RCC 7860 (cell line): ENCODE measurements around the gene RNF150.
"Not testable (repeated sequence)": the region's sequence is repeated elsewhere in the genome, so short reads cannot be mapped to it uniquely, and the experiment has no call there.

ENCODE experiments used
- DNase-seq: peaks from one replicate; pipeline ENCODE4 v3.0.0-alpha.2; 2015; ENCODE audit warnings: low spot score
- FAIRE-seq: peaks from 2 replicates; lab custom pipeline; 2012; peaks lifted over from hg19 to GRCh38; lab: Jason Lieb, UNC

Gene RNF150

DNA sequence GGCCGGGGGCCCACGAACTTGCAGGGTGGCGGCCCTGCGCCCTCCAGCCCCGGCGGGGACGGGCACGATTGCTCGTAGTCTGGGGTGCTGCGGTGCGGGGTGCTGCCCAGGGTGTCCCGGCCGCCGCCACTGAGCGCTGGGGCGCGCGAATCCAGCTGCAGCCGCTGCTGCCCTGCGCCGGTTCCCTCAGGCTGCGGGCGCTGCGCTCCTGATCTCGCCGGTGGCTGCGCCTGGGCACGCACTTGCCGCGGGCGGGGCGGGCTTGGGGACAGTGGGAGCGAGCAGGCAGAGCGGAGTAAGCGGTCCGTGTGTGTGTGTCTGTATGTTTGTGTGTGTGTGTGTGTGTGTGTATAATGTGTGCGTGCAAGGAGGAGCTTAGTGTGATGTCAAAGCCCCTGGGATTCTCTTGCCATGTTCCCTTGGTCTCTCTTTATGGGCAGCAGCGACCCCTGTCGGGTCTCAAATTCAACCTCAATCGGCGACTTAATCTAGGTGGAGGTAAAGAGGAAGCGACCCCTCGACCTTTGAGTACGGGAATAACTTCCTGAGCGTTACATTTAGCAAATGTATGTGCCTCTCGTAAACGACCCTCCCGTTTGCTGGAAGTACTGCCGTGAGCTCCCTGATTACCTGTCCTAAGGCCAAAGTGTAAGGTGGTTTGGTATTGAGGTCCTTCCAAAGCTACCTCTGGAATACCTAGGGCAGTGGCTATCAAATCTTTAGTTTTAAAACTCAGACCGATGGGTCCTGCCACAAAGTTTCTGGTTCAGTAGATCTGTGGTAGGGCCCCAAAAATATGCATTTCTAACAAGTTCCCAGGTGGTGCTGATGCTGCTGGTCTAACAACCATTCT, at the start of gene RNF150:
Gene RNF150, minus strand, starts transcription at position 324 of the 853 bp plus-strand sequence.
- FAIRE-seq: no peak
- DNase-seq: no peak

DNA sequence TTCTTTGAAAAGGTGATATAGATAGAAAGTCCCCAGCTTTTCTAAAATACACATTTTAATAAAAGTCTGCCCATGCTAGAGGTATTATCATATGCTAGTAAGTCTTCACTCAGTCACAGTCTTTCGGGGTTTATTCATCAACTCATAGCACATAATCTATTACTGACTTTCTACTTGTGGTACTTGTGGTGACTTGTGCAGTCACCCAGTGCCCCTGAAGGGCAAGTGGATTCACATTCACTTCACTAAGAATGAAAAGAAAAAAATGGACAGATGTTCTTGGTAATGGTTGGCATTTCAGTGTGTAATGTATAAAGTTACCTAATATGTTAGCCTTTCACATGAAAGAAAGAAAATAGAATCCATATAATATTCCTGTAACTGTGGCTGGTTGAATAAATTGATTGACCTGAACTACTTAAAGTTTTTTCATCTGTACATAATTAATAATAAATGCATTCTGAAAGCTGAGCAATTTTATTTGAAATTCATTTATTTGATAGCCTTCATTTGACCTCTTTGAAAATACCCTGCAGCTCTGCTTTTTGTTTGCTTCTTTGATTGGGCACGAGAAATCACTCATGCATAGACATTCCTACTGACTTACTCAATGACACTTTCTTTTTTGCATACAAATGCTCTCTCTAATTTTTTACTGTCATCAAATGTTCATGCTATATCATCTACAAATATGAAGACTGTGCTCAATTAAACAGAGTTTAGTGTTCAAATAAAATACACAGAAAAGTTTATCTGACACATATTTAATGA, 47.9 kb upstream of the RNF150 start:
- DNase-seq (peak; percentile 49), FAIRE-seq (peak; percentile 89)

- FAIRE-seq: no peak
- no peak for DNase-seq
Observed at GRCh38 chr4:141179474-141180373, 46.5 kb upstream of the RNF150 start.

- no peak for FAIRE-seq
- no peak for DNase-seq
Observed at GRCh38 chr4:141177171-141177570, 43.9 kb upstream of the RNF150 start.

GRCh38 chr4:141174457-141174856, 41.2 kb upstream of the RNF150 start:
- FAIRE-seq (no peak), DNase-seq (no peak)

GRCh38 chr4:141170671-141171070, 37.4 kb upstream of the RNF150 start:
- DNase-seq: no peak
- no peak for FAIRE-seq

DNA sequence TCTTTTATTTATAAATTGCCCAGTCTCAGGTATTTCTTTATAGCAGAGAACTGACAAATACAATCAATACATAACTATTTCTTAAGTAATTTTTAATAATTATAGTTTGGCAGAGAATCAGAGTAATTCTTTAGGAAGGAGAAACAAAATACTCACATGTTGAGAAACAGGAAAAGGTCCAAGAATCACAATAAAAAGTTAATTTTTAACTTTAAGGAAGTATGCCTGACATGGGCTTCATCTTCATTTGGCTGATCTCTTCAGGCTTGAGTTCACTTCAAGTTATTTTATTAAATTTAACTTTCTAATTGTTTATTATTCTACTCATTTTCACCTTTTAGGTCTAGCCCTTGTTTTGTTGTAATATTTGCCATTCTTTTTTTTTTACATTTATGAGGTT, 36.1 kb upstream of the RNF150 start:
- DNase-seq (no peak), FAIRE-seq (no peak)

GRCh38 chr4:141165001-141165400, 31.7 kb upstream of the RNF150 start:
- not testable (repeated sequence) for FAIRE-seq, DNase-seq

- FAIRE-seq: no peak
Observed at GRCh38 chr4:141159027-141159426, 25.8 kb upstream of the RNF150 start.

DNA sequence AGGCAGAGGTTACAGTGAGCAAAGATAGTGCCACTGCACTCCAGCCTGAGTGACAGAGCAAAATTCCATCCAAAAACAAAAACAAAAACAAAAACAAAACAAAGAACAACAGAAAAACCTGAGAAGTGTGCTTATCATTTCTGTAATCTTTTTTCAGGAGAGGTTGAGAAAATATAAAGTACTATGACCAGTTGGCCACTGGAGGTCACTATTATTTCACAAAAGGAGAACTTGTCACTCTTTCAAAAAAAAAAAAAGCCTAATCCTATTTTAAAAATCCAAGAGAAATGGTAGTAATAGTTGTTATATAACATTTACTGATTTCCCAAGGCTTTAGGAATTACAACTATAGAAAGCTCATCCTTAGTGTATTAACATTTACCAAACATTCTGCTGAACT, 24.9 kb upstream of the RNF150 start:
- peak; percentile 32 for DNase-seq
- FAIRE-seq: peak; percentile 58

More at GRCh38 chr4:141159027-141159426, 25.8 kb upstream of the RNF150 start:
- DNase-seq: no peak

GRCh38 chr4:141155586-141155985, 22.3 kb upstream of the RNF150 start:
- DNase-seq: no peak
- no peak for FAIRE-seq

DNA sequence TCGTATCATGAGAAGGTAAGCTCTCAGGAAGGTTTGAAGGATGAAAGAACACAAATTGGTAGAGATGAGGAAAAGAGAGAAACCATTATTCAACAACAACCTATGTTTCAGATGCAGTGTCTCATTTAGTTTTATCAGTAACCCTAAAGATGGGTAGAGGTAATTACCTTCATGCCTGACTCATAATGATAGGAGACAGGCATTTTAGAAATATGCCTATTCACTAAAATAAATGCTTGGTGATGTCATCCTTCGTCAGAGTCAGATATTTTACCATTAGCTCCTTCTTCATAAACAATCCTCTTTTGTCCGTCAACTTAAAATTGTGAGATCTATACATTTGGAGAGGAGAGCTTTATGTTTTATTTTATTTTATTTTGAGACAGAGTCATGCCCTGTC, 21.5 kb upstream of the RNF150 start:
- no peak for DNase-seq
- FAIRE-seq: no peak

DNA sequence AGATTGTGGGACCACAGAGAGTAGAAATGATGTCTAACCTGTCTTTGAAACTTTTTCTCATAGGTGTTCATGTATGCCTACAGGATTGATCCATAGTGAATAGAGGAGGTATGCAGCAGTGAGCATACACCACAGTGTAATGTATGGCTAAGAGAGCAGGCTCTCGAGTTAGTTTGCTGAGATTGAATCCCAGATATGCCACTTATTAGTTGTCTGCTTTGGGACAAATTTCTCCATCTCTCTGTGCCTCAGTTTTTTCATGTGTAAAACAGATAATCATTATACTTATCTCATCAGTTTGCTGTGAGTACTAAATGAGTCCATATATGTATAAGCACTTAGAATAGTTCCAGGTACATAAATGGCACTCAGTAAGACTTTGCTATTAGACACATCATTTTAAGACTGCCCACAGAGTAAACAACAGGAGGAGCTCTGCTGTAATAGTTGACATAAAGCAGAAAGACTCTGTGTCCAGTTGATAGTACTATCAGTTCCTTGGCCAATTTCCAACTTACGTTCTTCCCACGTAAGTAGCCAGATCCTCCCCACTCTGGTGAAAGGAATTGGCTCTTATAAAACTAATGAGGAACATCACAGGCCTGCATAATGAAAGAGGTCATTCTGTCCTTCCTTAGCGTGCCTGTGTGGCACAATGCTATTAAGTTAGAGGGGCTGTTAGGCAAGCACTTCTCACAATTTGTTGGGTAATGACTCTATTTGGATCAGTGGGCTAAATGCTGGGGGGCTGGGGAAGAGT, 20.7 kb upstream of the RNF150 start:
- DNase-seq (no peak), FAIRE-seq (no peak)

GRCh38 chr4:141144207-141144606, 10.9 kb upstream of the RNF150 start:
- DNase-seq: no peak

DNA sequence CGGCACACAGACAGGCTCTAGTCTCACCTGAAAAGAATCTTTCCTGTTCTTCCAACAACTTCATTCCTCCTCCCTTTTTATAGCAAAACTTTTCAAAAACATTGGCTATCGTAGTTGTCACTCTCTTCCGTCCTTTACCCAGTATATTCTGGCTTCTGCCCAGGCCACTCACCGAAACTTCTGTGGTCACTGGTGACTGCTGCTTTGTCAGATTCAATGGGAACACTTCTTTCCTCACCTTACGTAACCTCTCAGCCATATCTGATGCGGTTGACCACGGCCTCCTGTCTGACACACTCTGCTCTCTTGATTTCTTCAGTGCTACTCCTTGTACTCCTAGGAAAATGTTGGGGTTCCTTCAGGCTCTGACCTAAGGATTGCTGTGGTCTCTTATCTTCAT, 9.2 kb upstream of the RNF150 start:
- FAIRE-seq: peak; percentile 58
- DNase-seq: peak; percentile 62

More at GRCh38 chr4:141144207-141144606, 10.9 kb upstream of the RNF150 start:
- no peak for FAIRE-seq

GRCh38 chr4:141140391-141141200, 7.3 kb upstream of the RNF150 start:
- no peak for FAIRE-seq
- no peak for DNase-seq

GRCh38 chr4:141133999-141134995, 1.0 kb upstream of the RNF150 start:
- DNase-seq (no peak), FAIRE-seq (no peak)

DNA sequence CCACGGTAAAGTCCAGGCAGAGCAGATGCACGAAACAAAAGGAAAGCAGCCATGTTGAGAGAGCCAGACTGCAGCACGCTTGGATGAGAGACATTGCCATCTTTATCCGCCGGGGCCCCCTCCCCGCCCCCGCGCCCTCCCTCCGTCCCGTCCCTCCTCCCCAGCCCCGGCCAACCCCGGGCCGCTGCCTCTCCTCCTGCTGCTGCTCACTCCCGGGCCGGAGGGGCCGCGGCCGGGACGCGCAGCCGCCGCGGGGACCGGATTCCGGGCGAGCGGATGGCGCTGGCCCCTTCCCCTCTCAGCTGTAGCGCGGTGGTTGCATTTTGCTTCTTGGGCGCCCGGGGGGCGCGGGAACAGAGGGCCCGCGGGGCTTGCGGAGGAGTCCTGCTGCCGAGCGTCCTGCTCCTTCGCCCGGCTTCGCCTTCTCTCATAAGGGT, 542 bp downstream of the RNF150 start:
- FAIRE-seq (no peak), DNase-seq (no peak)
